NCI-H2196 treated with DMSO at 0.1 percent for 48 hours (cell line): ENCODE results near the gene VPS37C.

Experiments used
- DNase-seq: peaks from one replicate; lab custom pipeline; 2025; ENCODE audit not compliant: unreplicated experiment; lab: John Stamatoyannopoulos, UW

VPS37C gene

GRCh38 chr11:61119055-61119454 lies 42.2 kb downstream of the VPS37C start:
- DNase-seq = no peak

- no peak for DNase-seq
Observed at GRCh38 chr11:61118406-61118805, 42.8 kb downstream of the VPS37C start.

DNA sequence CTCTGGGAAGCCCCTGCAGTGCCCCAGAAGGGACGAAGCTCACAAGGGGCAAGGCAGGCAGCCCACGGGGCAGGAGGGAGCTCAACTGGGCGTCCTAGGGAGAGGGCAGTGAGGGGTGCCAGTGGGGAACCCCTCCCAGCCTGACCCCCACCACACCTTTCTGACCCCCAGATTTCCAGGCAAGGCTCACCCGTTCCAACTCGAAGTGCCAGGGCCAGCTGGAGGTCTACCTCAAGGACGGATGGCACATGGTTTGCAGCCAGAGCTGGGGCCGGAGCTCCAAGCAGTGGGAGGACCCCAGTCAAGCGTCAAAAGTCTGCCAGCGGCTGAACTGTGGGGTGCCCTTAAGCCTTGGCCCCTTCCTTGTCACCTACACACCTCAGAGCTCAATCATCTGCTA lies 43.2 kb downstream of the VPS37C start:
- no peak for DNase-seq

- DNase-seq = no peak
Observed at GRCh38 chr11:61117168-61117520, 44.1 kb downstream of the VPS37C start.

- no peak for DNase-seq
Observed at GRCh38 chr11:61116426-61117167, 44.6 kb downstream of the VPS37C start.

DNA sequence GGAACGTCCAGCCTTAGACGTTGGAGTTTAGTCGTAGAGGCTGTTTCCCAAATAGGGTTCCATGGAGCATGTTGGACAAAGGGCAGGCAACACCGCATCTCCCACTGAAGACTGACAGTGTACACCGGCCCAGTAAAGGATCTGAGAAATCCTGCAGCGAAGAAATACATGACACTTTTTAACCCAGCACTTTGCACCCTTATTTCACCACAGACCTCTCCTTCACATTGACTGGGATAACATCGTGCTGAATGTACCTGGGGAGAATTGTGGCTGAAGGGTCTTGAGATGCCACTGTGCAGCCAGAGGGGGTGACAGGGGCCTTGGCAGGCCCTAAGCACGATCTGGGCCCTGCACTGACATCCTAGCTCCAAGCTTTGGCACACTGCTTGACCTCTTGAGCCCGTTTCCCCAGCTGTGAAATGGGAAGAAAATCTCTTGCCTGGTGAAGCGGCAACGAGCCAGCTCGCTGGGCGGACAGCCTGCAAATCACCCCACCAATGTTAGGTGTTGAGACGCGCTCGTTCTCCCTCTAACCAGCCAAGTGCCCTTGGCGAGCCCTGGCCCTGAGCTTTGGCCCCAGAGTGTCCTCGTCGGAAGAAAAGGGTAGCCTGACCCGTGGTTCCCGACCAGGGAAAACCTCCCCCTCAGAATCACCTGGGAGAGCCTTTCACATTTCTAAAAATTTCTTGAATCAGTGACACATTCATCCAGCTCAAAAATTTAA lies 45.6 kb downstream of the VPS37C start:
- no peak for DNase-seq

- DNase-seq = no peak
Observed at GRCh38 chr11:61114913-61115312, 46.3 kb downstream of the VPS37C start.

DNA sequence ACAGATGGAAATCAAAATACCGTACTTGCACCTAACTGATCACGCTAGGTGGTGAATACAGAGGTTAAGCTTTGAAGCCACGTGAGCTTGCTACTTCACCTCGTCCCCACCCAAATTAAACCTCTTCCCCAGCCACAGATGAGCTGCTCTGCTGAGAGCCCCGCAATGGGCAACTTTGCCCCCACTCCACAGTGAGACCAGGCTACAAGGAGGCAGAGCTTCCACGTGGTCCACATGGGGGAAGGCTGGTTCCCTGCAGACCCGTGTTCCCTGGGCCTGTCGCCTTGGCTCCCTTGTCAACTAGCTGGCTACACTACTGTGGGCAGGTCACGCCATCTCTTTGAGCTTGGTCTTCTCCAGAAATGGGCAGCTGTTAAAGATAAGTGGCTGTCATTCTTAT lies 48.0 kb downstream of the VPS37C start:
- no peak for DNase-seq

DNA sequence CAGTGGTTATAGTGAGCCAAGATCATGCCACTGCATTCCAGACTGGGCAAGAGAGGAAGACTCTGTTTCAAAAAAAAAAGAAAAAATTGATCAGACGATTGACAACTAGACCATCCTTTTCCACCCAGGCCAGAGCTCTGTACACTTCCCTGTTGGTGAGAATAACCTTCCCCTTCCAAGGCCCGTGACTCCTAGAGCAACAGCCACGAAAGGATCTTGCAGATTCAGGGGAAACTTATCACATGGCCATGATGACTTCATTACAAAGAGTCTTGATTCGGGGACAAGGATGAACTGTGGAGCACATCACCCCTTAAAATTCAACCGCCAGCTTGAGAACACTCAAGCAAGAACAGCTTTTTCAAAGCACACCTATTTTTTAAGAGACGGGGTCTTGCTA lies 48.7 kb downstream of the VPS37C start:
- no peak for DNase-seq

DNA sequence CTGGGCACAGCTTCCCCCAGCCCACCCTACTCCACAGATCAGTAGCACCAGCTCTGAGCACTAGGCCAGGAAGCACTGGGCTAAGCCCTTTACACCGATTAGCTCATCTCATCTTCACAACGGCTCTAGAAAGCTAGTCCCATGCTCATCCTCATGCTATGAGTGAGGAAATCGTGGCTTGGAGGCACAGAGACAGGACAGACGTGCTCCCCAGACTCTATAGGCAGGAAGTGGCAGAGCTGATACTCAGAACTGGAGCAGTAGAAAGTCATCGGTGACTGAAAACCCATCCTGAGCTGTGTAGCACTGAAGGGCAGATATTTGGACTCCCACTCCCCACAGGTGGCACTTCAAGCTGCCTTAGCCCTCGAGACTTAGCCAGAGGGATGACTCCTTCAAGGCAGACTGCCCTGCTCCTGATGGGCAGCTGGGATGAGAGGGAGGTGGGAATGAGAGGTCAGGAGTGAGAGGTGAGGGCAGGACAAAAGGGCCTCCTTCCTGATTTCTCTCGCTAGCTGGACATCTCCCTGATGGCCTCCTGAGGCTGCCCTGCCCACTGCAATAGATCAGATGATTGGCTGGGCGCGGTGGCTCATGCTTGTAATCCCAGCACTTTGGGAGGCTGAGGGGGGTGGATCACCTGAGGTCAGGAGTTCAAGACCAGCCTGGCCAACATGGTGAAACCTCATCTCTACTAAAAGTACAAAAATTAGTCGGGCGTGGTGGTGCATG lies 49.3 kb downstream of the VPS37C start:
- no peak for DNase-seq

DNA sequence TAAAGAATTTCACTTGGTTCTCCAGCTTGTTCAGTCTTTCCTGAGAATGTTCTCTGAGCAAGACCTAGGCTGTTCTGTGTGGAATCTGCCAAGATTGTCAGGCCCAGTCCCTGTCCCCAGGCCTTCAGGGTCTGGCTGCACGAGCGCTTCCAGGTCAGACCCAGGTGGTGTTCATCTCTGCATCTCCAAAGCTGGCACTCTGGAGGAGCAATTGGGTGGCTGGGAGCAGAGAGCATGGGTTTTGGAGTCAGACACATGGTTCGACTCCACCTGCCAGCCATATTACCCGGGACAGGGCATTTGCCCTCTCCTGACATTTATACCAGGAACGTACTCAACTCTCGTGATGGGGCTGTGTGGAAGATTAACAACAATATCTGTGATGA lies 50.2 kb downstream of the VPS37C start:
- no peak for DNase-seq

DNA sequence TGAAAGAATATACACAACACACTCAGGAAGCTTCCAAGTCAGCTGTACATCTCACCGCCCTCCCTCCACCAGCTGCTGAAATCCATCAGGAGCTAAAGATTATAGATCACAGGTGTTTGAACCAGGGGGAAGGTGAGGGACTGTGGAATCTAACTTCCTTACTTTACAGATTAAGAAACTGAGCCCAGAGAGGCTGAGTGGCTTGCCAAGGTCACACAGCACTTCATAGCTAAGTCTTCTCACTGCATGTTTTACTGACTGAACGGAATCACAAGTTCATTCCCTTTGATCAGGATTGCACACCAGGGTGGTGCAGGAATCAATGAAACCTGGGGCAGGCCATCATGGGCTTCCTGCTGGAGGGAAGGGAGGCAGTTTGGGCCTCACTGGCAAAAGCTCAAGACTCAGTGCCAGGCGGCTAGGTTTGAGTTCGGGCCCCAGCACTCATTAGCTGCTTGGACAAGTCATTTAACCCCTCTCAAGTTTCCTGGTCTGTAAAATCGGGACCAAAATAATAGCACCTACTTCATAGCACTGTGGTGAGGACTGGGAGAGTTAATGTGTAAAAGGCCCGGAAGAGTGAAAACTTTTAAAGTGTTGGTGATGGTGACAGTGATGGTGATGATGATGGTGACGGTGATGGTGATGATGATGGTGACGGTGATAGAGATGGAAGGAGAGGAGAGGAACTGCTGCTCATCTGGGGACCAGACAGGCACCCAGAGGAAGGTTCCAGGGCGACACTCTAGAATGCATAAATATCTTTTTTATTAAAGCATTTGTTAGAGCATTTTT lies 50.8 kb downstream of the VPS37C start:
- no peak for DNase-seq

DNA sequence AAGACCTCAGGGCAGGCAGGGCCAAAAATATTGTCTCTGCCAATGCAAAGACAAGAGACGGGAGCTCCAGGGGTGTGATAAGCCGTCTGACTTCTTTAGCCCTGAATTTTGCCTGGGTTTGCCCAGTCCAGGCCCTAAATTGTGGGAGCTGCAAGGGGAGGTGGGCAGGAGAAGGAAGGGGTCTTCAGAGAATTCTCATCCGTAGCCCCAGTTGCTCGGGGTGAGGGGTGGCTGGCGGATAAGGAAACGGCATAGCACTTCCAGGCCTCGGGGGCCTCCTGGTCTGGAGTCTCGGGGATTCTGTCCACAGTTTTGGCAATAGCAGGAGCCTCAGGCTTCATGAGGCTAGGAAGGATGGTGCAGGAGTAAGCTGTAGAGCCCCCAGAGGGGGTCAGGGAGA lies 51.6 kb downstream of the VPS37C start:
- no peak for DNase-seq

- DNase-seq = no peak
Observed at GRCh38 chr11:61108847-61109585, 52.2 kb downstream of the VPS37C start.

DNA sequence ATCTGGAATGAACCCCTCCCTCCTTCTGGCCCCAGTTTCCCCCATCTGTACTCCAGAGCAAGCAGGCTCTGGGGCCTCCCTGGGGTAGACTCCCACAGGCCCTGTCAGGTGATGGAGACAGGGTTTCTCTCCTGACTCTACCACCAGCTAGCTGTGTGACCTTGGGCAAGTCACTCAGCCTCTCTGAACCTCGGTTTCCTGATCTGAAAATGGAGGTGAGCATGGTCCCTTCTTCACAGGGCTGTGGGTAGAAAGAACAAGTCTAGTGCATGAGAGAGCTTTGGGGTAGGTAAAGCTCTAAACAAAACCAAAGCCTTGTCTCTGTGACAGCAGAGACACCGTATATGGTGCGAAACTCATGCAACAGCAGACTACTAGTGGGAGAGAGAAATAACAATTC lies 53.3 kb downstream of the VPS37C start:
- no peak for DNase-seq

DNA sequence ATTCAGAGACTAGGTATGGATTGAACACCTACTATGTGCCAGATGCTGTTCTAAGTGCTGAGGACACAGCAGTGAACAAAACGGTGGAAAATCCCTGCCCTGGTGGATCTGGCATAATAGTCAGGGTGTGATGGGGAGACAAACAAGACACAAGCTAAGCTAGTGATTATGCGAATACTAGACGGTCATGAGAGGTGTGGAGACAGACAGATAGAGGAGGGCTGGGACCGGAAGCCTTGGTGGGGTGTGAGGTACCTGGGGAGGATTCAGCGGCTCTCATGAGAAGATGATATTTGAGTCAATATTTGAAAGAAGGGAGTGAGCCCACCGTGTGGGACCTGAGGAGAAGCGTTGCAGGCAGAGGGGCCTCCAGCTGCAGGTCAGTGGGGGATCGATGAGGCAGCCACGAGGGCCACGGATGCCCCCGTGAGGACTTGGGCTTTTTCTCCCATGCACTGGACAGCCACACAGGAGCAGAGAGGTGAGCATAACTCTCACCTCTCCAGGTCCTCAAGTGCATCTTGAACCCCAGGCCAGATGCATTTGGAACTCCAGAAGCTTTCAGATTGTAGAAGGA lies 54.2 kb downstream of the VPS37C start:
- DNase-seq = no peak

DNA sequence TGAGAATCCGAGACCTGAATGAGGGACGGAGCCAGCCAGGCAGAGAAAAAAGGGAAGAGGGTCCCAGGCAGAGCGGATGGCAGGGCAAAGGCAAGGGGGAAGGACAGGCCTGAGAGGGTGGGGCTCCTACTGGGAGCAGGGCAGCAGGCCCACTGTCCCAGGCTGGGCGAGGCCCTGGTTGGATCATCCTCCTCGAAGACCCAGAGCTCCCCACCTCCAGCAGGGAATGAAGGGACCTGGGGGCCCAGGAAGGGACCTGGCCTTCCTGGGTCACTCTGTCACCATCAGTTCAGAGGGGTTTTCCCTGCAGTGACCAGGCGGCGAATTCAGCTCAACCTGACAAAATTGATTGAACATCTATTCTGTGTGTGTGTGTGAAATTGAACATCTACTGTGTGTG lies 54.9 kb downstream of the VPS37C start:
- DNase-seq = no peak

DNA sequence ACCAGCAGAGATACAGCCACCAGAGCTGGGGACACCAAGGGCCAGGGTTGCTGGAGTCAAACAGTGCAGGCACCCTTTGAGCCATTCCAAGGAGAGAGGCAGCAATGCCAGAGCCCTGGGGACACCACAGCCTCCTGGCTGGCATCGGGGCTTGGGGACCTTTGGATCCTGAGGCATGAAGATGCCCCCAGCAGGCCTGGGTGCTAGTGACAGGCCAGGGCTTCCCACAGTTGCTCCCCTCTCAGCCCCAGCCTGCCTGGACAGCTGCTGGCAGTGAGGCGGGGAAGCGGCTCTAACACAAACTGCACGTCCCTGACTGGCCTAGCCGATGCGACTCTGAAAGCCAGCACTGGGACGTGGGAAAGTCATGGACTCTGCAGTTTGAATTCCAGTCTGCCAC lies 56.3 kb downstream of the VPS37C start:
- DNase-seq = no peak

DNA sequence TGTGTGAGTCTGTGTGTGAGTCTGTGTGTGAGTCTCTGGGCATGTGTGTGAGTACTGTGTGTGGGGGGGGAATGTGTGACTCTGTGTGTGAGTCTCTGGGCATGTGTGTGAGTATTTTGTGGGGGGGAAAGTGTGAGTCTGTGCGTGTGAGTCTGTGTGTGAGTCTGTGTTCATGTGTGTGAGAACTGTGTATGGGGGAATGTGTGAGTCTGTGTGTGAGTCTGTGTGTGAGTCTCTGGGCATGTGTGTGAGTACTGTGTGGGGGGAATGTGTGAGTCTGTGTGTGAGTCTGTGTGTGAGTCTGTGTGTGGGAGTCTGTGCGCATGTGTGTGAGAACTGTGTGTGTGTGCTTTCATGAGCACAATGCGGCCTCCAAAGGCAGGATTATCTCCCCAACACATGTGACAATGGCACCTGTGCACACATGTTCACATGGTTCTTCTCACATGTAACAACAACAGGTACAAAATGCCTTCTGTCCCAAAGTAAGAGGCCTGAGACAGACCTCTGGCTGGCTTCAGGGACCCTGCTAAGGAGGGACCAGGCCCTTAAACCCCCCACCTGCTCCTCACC lies 57.3 kb downstream of the VPS37C start:
- DNase-seq = no peak
